Spleen (tissue), 11 donors: ENCODE results near the gene GNL3. TPM values are rescaled to one million over a fixed set of nuclear protein-coding genes. Genes with fewer than 3 reads are reported as not detected.

Experiments
- DNase-seq: peaks from one replicate; pipeline ENCODE4 v3.0.0-alpha.2; 2020
- H3K27ac ChIP-seq, 8 donors: fragments of 200-600 bp; sonication (generic) in 7 of 8; 1 replicate in 4 of 8; 2 replicates in 4 of 8; pipeline versions ENCODE4 v1.5.0 to v1.8.0; 2016 to 2021; ENCODE audit warnings: inconsistent platforms in 4 of 8, mild to moderate bottlenecking in 4 of 8, moderate library complexity in 1 of 8
- H3K27me3 ChIP-seq, 7 donors: fragments of 200-600 bp; sonication (generic) in 6 of 7; replicated peaks in 1 of 7; 1 replicate in 4 of 7; 2 replicates in 3 of 7; pipeline versions ENCODE4 v1.5.0 to v1.8.0; 2016 to 2021; ENCODE audit warnings: inconsistent platforms in 3 of 7, mild to moderate bottlenecking in 1 of 7
- H3K36me3 ChIP-seq, 6 donors: fragments of 200-600 bp; sonication (generic) in 5 of 6; 1 replicate in 4 of 6; 2 replicates in 2 of 6; pipeline versions ENCODE4 v1.5.0 to v1.8.0; 2016 to 2021; ENCODE audit warnings: inconsistent platforms in 2 of 6
- H3K4me1 ChIP-seq, 6 donors: fragments of 200-600 bp; sonication (generic) in 5 of 6; 1 replicate in 3 of 6; 2 replicates in 3 of 6; pipeline versions ENCODE4 v1.5.0 to v1.8.0; 2016 to 2021; ENCODE audit warnings: inconsistent platforms in 3 of 6
- H3K4me3 ChIP-seq, 8 donors: fragments of 200-600 bp; sonication (generic) in 7 of 8; 1 replicate in 4 of 8; 2 replicates in 4 of 8; pipeline versions ENCODE4 v1.5.0 to v1.8.0; 2016 to 2021; ENCODE audit warnings: inconsistent platforms in 4 of 8, mild to moderate bottlenecking in 4 of 8, moderate library complexity in 2 of 8
- H3K9me3 ChIP-seq, 8 donors: fragments of 200-600 bp; sonication (generic) in 7 of 8; 1 replicate in 4 of 8; 2 replicates in 4 of 8; pipeline versions ENCODE4 v1.5.0 to v1.8.0; 2016 to 2021; ENCODE audit warnings: inconsistent platforms in 4 of 8
- CTCF ChIP-seq, 11 experiments: fragments of 200-600 bp in 7 of 11; fragments of 450-650 bp in 4 of 11; sonication (generic) in 4 of 11; IDR thresholded peaks in 8 of 11; conservative IDR thresholded peaks in 3 of 11; 1 replicate in 7 of 11; 2 replicates in 4 of 11; pipeline versions ENCODE4 v1.4.0 to v1.8.0; 2016 to 2021; ENCODE audit warnings: antibody characterized with exemption in 11 of 11, inconsistent platforms in 4 of 11, mild to moderate bottlenecking in 1 of 11
- POLR2A ChIP-seq, 3 donors: fragments of 450-650 bp; IDR thresholded peaks; one replicate each; pipeline ENCODE4 v1.5.1; 2017; ENCODE audit warnings: antibody characterized with exemption in 3 of 3, mild to moderate bottlenecking in 1 of 3
- POLR2AphosphoS5 ChIP-seq, 3 donors: sonication (generic); formaldehyde crosslinking; IDR thresholded peaks; one replicate each; pipeline ENCODE4 v1.5.1; 2017; ENCODE audit warnings: antibody characterized with exemption in 3 of 3
- WGBS, 5 donors: extraction: QIAGEN DNeasy Blood & Tissue Kit in 3 of 5; methylation state at CpG; one replicate each; pipeline versions ENCODE4 v1.1.5 to v1.1.7; 2013 to 2018; 5-methylcytosine and 5-hydroxymethylcytosine counted together
- intact Hi-C: fragments of 100-400 bp; cut with DNase I; formaldehyde crosslinking; loops from one replicate; pipeline ENCODE4 v1.15.0; 2023; ENCODE audit warnings: low total_unique reads
- polyA plus RNA-seq, 3 donors: library from polyadenylated mRNA; stranded (reverse); fragments of 200-250 nt; gene quantifications; one replicate each; pipeline ENCODE4 v1.2.1, GENCODE V29; 2013
- total RNA-seq, 7 donors: library from RNA; depleted of rRNA in 3 of 7; stranded (reverse); fragments of >200 nt in 3 of 7; fragmentation: NEBNext Ultra II Directional in 4 of 7; extraction: Animal tissue kit (Norgen Biotek cat#: 25700) in 4 of 7; gene quantifications; one replicate each; pipeline versions ENCODE4 v1.1.0 to v1.2.1, GENCODE V29; 2016 to 2021
- donor health status: healthy with polysubstance abuse.
- donor health status: DM: no; HTN: no; CAD: no; lungs with moderate emphysema.
- donor health status: DM: no; HTN: no; CAD: no.
- donor health status: Bipolar disorder and iron deficiency.
- donor health status: healthy.
- donor health status: DM: no; HTN: no; CAD: no.
- donor health status: DM: yes; HTN: yes; CAD: no.

The GNL3 gene
- total and polyA plus RNA-seq, 10 donors, result 49.8 to 87.8 (median 67.7) TPM

DNA sequence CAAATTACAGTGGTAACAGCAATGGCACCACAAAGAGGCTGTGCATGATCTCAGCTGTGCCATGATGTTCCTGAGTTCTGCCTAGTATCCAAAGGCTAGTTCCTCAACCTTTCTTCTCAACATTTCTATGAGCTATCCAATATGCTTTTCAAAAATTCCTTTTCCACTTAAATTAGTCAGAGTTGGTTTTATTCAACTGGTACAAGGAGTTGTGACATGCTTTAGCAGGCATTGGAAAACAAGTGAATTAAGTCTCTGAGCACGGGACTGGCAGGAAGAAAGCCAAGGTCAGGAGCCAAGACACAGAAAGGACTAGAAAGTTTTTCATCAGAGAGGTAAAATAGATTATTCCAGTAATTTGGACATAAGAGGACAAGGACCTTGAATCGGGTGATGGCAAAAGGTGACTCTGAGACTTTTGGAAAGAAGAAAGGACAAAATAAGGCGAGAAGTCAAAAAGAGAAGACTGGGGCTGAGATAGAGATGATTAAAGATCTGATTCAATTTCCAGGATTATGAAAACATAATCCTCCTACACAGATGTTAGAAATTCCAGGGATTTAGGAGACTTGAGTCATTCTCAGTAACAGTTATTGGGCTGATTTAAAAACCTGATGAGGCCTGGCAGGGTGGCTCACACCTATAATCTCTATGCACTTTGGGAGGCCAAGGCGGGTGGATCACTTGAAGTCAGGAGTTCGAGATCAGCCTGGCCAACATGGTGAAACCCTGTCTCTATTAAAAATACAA is 36.2 kb upstream of the GNL3 start:
- WGBS, 5 donors, result 73 to 91% (median 85%) methylated on average over 5 of the region's 5 CpGs

GRCh38 chr3:52650439-52650838 is 35.4 kb upstream of the GNL3 start:
- H3K36me3 ChIP-seq, result peaks cover 0 to 100% (median 87%) of the 10 kb centered on the region in 6 donors
- H3K27ac ChIP-seq, result peak overlapping the region in 2 of 8 donors; percentile 33 to 38
- no peaks in the 10 kb centered on the region for H3K4me1 ChIP-seq
- DNase-seq, result no peak
- no peak for TF ChIP-seq POLR2AphosphoS5 (IDR thresholded peaks at IDR 0.05)
- TF ChIP-seq POLR2A (IDR thresholded peaks at IDR 0.05), result no peak
- TF ChIP-seq CTCF (IDR thresholded peaks at IDR 0.05 in 8 of 11, conservative IDR thresholded peaks at IDR 0.05 in 3 of 11), result no peak
- H3K9me3 ChIP-seq, result no peaks in the 10 kb centered on the region
- intact Hi-C loops, result no loop called here
- no peak overlapping the region for H3K4me3 ChIP-seq
- no peaks in the 10 kb centered on the region for H3K27me3 ChIP-seq
- WGBS, 5 donors, result 72 to 91% (median 90%) methylated on average over 1 of the region's 1 CpG

More for the DNA sequence above, 36.2 kb upstream of the GNL3 start:
- H3K9me3 ChIP-seq, result no peaks in the 10 kb centered on the region
- H3K27ac ChIP-seq, result peak overlapping the region in 3 of 8 donors; percentile 33 to 44 (median 38)
- intact Hi-C loops, result no loop called here
- no peaks in the 10 kb centered on the region for H3K27me3 ChIP-seq
- no peaks in the 10 kb centered on the region for H3K4me1 ChIP-seq
- TF ChIP-seq POLR2AphosphoS5 (IDR thresholded peaks at IDR 0.05) (no peak), POLR2A (IDR thresholded peaks at IDR 0.05) (no peak), CTCF (IDR thresholded peaks at IDR 0.05 in 8 of 11, conservative IDR thresholded peaks at IDR 0.05 in 3 of 11) (no peak)
- H3K4me3 ChIP-seq, result no peak overlapping the region
- DNase-seq, result no peak
- H3K36me3 ChIP-seq, result peaks cover 0 to 100% (median 86%) of the 10 kb centered on the region in 6 donors

- DNase-seq, result no peak
- Histone ChIP-seq H3K36me3 (peaks cover 3 to 100% (median 90%) of the 10 kb centered on the region in 6 donors), H3K27me3 (no peaks in the 10 kb centered on the region), H3K27ac (no peak overlapping the region), H3K4me3 (no peak overlapping the region), H3K4me1 (no peaks in the 10 kb centered on the region), H3K9me3 (no peaks in the 10 kb centered on the region)
- intact Hi-C loops, result no loop called here
- no peak for TF ChIP-seq CTCF (IDR thresholded peaks at IDR 0.05 in 8 of 11, conservative IDR thresholded peaks at IDR 0.05 in 3 of 11)
- no peak for TF ChIP-seq POLR2AphosphoS5 (IDR thresholded peaks at IDR 0.05)
- TF ChIP-seq POLR2A (IDR thresholded peaks at IDR 0.05), result no peak
These were observed 34.2 kb upstream of the GNL3 start for GRCh38 chr3:52651592-52651991.

DNA sequence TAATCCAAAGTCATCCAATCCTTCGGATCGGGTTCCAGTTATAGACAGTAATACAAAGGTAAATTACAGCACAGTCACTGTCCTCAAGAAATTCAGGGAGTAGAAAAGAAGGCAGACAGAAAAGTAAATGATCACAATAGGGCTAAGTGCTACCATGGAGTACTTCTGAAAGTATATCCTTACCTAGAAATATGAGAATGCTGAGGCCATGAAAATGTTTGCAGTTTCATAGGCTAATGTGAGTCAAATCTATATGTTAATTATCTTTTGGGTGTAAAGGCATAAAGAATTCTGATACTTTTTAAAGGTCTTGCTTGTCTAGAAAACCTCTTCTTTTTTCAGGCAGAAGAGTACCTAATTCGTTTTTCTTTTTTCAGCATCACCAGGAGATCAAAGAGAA is 29.9 kb upstream of the GNL3 start:
- Histone ChIP-seq H3K27me3 (no peaks in the 10 kb centered on the region), H3K27ac (no peak overlapping the region), H3K9me3 (no peaks in the 10 kb centered on the region), H3K4me3 (no peak overlapping the region), H3K4me1 (no peaks in the 10 kb centered on the region), H3K36me3 (peaks cover 3 to 100% (median 95%) of the 10 kb centered on the region in 6 donors)
- TF ChIP-seq CTCF (IDR thresholded peaks at IDR 0.05 in 8 of 11, conservative IDR thresholded peaks at IDR 0.05 in 3 of 11), result no peak
- TF ChIP-seq POLR2A (IDR thresholded peaks at IDR 0.05), result no peak
- TF ChIP-seq POLR2AphosphoS5 (IDR thresholded peaks at IDR 0.05), result no peak
- intact Hi-C loops, result no loop called here
- WGBS, 5 donors, result 92 to 97% (median 92%) methylated on average over 3 of the region's 3 CpGs
- DNase-seq, result no peak
